HG02763 (cell line): ENCODE data around the gene MOB1B.
"Not testable (repeated sequence)": the region's sequence is repeated elsewhere in the genome, so short reads cannot be mapped to it uniquely, and the experiment has no call there.

Experiments used
- ATAC-seq: cut with Tn5 transposase; IDR thresholded peaks from one replicate; pipeline ENCODE4 v1.9.1; 2021; ENCODE audit warnings: mild to moderate bottlenecking, moderate library complexity; ENCODE audit not compliant: unreplicated experiment

MOB1B gene

GRCh38 chr4:71005025-71005424, 102.9 kb downstream of the MOB1B start:
- not testable (repeated sequence) for ATAC-seq

GRCh38 chr4:71006203-71006907, 104.2 kb downstream of the MOB1B start:
- peak; percentile 79 for ATAC-seq

DNA sequence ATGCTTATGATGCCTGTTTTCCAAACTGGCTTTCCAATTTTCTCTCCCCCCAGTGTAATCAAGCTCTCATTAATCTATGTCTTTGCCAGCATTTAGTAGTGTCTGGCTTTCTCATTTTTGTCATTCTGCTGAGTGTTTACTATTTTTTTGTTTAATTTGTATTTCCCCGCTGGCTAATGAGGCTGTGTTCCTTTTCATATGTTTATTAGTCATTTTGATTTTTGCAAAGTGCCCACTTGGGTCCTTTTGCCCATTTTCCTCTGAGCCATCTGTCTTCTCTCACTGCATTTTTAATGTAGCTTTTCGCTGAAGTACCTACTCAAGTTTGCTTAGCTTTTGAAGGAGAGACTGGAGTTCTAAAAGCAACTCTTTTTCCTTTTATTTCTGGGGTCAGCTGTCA, 106.0 kb downstream of the MOB1B start:
- ATAC-seq: no peak

GRCh38 chr4:71009086-71009485, 106.9 kb downstream of the MOB1B start:
- ATAC-seq: no peak

GRCh38 chr4:71009890-71010588, 107.9 kb downstream of the MOB1B start:
- ATAC-seq: no peak

- no peak for ATAC-seq
Measured at GRCh38 chr4:71011451-71011850, 109.3 kb downstream of the MOB1B start.

DNA sequence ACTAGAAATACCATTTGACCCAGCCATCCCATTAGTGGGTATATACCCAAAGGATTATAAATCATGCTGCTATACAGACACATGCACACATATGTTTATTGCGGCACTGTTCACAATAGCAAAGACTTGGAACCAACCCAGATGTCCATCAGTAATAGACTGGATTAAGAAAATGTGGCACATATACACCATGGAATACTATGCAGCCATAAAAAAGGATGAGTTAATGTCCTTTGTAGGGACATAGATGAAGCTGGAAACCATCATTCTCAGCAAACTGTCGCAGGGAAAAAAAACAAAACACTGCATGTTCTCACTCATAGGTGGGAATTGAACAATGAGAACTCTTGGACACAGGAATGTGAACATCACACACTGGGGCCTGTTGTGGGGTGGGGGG, 115.2 kb downstream of the MOB1B start:
- ATAC-seq: not testable (repeated sequence)

- ATAC-seq: no peak
Measured at GRCh38 chr4:71020611-71021010, 118.4 kb downstream of the MOB1B start.

GRCh38 chr4:71025654-71026053, 123.5 kb downstream of the MOB1B start:
- ATAC-seq: no peak

DNA sequence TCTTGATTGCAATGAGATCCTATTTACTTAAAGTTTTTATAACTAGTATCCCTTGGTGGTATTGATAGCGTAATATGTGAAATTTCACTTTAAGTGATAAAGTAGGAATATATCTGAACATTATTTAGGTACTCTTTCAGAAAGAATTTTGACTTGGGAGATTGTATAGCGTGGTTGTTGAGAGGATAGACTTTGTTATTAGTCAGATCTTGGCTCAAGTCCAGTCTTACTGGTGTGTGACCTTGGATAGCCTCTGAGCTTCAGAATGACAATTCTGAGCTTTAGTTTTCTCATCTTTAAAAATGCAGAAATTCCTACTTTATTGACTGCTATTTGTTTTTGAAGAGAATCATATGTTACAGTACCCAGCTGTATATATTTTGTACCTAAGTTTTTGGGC, 123.9 kb downstream of the MOB1B start:
- no peak for ATAC-seq

DNA sequence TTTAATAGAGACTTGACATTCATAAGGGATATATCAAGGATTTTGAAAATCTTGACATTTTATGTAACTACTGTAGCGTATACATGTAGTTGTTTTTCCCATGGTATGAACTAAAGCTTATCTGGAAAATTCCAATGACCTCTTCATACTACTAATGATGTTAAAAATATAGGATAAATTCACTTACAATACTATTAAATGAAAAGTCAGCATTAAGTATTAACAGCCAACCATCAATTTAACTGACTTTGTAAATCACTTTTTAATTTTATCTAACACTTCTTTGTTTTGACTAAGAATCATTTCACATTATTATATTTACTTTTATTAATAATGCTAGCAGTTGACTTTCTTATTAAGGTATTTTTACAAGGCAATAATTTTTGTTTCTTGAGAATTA, 125.4 kb downstream of the MOB1B start:
- ATAC-seq: no peak

DNA sequence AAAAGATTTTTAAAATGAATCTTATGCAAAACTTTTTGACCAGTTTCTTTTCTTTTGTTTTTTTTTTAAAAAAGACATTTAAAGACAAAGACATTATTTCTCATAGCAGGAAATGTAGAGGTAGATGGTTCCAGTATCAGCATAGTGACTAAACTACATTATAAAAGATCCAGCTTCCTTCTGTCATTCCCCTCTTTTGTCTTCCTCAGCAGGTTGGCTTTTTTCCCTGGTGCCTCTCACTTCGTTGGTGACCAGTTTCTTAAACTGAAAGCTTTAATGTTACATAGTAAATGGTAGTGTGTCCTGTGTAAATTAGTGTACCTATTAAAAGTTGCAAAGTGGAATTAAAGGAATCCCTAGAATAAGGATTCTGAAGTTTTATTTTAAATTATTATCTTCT, 127.3 kb downstream of the MOB1B start:
- no peak for ATAC-seq

GRCh38 chr4:71032106-71032505, 129.9 kb downstream of the MOB1B start:
- not testable (repeated sequence) for ATAC-seq
